HG02642 (cell line): Measurements from ENCODE around the gene LRRC47.

Experiments used
- ATAC-seq: cut with Tn5 transposase; IDR thresholded peaks from one replicate; pipeline ENCODE4 v1.9.1; 2021; ENCODE audit warnings: mild to moderate bottlenecking; ENCODE audit not compliant: unreplicated experiment, poor library complexity

LRRC47 gene

DNA sequence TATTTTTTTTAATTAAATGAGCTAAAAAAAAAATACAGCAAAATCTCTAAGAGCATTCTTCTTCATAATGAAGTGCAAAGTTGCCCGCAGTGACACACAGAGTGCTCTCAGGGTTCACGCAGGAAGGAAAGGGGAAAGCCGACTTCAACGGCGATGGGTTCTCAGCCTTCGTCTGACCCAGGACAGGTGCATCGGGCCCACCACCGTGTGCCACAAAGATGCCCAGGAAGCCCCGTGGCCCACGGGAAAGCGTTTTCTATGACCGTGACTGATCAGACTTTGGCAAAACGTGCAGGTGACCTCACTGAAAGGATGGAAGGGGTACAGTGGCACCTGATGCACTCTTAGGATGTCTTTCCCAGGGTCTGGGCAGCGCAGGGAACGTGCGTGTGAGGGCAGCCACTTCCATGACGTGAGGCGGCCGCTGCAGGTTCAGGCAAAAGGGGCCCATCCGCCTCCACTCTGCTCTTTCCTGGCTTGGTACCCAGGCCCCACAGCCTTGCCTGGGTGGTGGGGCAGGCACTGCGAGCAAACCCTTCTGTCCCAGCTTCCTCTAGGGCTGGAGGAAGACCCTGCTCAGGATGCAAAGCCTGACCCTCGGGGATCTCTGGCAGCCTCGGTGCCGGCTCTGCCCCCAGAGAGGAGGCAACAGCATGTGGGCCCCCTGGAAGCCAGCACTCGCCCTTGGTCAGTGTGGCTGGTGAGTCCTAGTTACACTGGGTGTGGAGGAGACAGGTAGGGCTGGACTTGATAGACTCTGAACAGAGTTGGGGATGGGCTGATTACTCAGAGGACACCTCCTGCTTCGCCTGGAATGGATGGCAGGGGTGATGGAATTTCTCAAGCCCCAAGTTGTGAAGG lies 8.3 kb downstream of the LRRC47 start:
- ATAC-seq = no peak

DNA sequence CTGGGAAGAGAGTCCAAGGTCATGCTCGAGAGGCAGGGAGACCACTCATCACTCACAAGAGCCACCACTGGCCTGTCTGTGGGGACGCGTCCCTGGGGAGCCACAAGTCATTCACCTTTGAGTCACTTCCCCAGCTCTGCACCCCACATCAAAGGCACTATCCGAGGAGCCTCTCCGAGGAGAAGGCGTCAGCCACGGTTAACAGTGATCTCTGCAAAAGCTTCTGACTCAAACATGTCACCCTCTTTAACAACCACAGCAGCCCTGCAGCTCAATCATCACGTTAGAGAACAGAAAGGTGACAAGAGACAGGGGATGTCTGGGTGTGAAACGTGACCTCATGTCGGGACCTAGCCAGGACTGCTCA lies 9.0 kb downstream of the LRRC47 start:
- no peak for ATAC-seq

GRCh38 chr1:3786468-3787348 lies 9.6 kb downstream of the LRRC47 start:
- no peak for ATAC-seq

DNA sequence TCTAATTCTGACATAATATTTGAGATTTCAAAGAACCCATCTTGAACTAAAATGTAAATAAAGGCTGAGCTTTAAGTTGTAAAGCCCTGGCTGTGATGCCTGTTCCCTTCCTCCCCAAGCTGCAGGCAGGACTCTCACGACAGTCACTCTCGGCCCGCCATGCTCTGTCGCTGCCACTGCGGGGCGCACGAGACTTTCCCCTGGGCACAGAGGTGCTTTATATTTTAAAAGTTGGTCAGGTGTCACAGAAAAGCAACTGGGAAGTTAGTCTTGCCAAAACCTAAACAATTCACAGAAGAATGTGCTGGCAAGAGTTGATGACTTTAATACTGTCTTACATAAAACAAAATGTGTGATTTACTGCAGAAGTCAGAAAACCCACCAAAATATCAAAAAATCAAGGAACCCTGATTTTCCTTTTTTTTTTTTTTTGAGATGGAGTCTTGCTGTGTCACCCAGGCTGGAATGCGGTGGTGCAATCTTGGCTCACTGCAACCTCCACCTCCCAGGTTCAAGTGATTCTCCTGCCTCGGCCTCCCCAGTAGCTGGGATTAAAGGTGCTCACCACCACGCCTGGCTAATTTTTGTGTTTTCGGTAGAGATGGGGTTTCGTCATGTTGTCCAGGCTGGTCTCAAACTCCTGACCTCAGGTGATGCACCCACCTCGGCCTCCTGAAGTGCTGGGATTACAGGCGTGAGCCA lies 10.7 kb downstream of the LRRC47 start:
- ATAC-seq = no peak

GRCh38 chr1:3785045-3785444 lies 11.3 kb downstream of the LRRC47 start:
- ATAC-seq = no peak

GRCh38 chr1:3783651-3784474 lies 12.4 kb downstream of the LRRC47 start:
- no peak for ATAC-seq

GRCh38 chr1:3780901-3781300 lies 15.4 kb downstream of the LRRC47 start:
- no peak for ATAC-seq

- ATAC-seq = no peak
These were observed 16.3 kb downstream of the LRRC47 start for GRCh38 chr1:3779912-3780416.

DNA sequence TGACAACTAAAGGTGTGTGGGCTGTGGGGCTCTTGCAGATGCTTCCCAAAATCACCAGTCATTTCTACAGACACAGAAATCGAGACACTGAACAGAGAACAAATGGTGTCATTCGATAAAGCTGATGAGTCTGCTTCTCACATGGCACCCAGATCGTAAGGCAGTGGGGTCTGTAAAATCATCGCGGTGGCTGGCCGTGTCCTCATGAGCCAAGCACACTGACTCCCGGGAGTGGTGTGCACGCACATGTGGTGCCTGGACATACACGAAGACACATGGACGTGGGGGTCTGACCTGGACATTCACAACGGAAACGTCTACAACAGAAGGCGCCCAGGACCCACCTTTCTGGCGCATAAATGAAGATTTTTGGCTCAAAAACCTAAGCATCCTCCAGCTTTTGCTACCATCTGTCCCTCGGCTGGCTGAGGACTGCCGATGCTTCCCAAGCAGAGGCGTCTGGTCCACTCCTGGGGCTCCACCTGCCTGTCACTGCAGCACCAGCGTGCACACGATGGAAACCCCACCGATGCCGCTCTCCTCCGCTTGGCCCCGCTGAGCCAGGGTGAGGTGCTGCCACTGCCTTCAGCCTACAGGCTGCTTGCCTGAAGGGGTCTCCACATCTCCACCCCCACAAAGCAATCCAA lies 16.9 kb downstream of the LRRC47 start:
- no peak for ATAC-seq

GRCh38 chr1:3778590-3779264 lies 17.6 kb downstream of the LRRC47 start:
- ATAC-seq = no peak

- ATAC-seq = no peak
These were observed 18.4 kb downstream of the LRRC47 start for GRCh38 chr1:3777647-3778589.

DNA sequence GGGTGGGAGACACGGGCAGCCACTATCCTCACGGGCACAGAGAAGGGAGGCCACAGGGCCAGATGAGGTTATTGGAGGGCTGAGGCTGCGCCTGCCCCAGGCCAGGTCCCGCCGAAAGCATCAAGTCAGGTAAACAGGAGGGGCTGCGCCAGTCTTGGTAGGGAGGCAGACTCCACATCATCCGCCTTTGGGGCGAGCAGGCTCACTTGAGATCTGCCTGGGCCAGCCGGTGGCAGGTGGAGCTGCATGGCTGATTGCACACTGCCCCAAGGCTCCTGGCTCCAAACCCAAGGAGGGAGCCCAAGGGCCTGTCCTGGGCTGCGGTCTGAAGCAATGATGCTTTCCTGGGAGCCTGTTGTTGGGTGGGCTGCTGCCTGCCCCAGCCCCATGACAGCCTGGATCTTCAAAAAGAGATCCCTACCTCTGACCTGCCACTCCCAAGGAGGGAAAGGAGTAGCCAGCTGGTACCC lies 19.2 kb downstream of the LRRC47 start:
- ATAC-seq = no peak

DNA sequence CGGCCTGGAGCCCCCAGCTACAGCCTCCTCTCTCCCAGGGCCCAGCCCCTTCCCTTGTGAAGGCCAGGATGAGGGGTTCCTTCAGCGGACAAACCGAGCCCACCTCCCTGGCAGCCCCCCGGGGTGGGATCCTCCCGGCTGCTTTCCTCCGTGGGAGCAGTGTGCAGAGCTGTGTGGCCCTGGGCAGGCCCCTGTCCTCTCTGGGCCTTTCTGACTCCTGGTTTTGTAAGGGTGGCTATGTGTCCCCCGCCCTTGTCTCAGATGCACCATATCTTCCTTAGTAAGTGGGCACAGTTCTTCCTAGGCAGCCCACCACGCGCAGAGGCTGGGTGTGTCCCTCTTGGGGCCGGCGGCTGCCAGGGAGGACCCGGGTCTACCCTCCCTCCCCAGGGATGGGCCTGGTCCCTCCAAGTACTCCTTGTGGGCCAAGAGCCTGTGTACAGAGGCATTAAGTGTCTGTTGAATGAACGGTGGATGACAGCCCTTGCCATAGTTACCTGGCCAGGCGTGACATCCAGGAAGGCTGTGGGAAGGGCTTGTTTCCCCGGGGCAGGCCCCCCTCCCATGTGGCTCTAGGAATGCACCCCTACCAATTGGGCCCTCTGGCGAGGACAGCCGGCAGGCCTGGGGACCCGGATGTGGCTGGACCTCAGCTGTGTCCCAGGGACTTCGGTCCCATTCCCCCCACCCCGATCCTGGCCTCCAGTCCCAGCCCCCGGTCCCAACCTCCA lies 19.9 kb downstream of the LRRC47 start:
- ATAC-seq = no peak

DNA sequence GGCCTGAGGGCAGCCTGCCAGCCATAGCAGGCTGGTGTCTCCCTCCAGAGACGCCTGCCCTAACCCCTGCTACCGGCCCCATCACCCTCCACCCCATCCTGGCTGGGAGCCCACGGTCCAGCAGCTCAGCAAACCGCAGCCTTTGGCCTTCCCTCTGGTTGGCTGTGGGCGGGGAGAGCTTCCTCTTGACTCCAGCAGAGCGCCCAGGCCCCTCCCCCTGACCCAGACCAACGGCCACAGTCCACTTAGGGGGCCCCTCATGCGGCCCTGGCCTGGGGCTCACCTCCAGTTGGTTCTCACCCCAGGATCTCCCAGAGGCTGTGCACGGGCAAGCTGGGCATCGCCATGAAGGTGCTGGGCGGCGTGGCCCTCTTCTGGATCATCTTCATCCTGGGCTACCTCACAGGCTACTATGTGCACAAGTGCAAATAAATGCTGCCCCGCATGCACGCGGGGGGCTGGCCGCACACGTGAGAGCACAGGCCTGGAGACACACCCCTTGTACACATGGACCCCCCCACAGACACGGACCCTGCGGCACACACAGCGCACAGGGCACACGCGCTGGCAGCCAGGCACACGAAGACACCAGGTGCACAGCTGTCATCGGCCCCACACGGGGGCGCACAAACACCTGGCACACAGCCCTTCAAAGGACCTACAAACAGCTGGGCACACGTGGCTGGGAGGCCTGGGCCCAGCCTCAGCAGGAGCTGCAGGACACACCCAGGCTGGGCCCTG lies 20.6 kb downstream of the LRRC47 start:
- no peak for ATAC-seq

GRCh38 chr1:3774946-3775489 lies 21.3 kb downstream of the LRRC47 start:
- ATAC-seq = no peak
